NCI-H526 treated with DMSO at 0.1 percent for 48 hours (cell line): Measurements from ENCODE around the gene PAFAH1B1.
A peak's percentile ranks its signal among the peaks of the same experiment; 100 is the strongest.
"Not testable (repeated sequence)": the region's sequence is repeated elsewhere in the genome, so short reads cannot be mapped to it uniquely, and the experiment has no call there.

Experiments
- DNase-seq: peaks from one replicate; lab custom pipeline; 2025; lab: John Stamatoyannopoulos, UW

The PAFAH1B1 gene

GRCh38 chr17:2690165-2691068, 97.0 kb downstream of the PAFAH1B1 start:
- no peak for DNase-seq

- no peak for DNase-seq
Measured at GRCh38 chr17:2691069-2691871, 97.8 kb downstream of the PAFAH1B1 start.

GRCh38 chr17:2691965-2692780, 98.7 kb downstream of the PAFAH1B1 start:
- no peak for DNase-seq

GRCh38 chr17:2692781-2693135, 99.3 kb downstream of the PAFAH1B1 start:
- no peak for DNase-seq

- no peak for DNase-seq
Measured at GRCh38 chr17:2693561-2694380, 100.3 kb downstream of the PAFAH1B1 start.

GRCh38 chr17:2694381-2695242, 101.2 kb downstream of the PAFAH1B1 start:
- no peak for DNase-seq

GRCh38 chr17:2695243-2695960, 101.9 kb downstream of the PAFAH1B1 start:
- no peak for DNase-seq

GRCh38 chr17:2695961-2696760, 102.7 kb downstream of the PAFAH1B1 start:
- no peak for DNase-seq

GRCh38 chr17:2697611-2698162, 104.2 kb downstream of the PAFAH1B1 start:
- DNase-seq = no peak

- DNase-seq = not testable (repeated sequence)
Measured at GRCh38 chr17:2699216-2699805, 105.9 kb downstream of the PAFAH1B1 start.

GRCh38 chr17:2700030-2700490, 106.6 kb downstream of the PAFAH1B1 start:
- no peak for DNase-seq

- DNase-seq = peak; percentile 98
Measured at GRCh38 chr17:2700491-2701141, 107.2 kb downstream of the PAFAH1B1 start.

GRCh38 chr17:2701161-2701995, 107.9 kb downstream of the PAFAH1B1 start:
- no peak for DNase-seq

GRCh38 chr17:2701996-2702741, 108.7 kb downstream of the PAFAH1B1 start:
- no peak for DNase-seq

GRCh38 chr17:2703181-2703580, 109.7 kb downstream of the PAFAH1B1 start:
- DNase-seq = no peak

GRCh38 chr17:2703606-2704005, 110.2 kb downstream of the PAFAH1B1 start:
- DNase-seq = no peak
